A549 (cell line): ENCODE measurements around the gene CXCL12. TPM values are rescaled to one million over a fixed set of nuclear protein-coding genes. Genes with fewer than 3 reads are reported as not detected.

Experiments
- ATAC-seq, 2 experiments: fragments of 200-7000 bp in 1 of 2; fragments of >200 bp in 1 of 2; cut with Nextera tagmentation in 1 of 2; cut with Tn5 transposase in 1 of 2; 3 replicates each; pipeline versions ENCODE4 v1.8.0 to v1.9.1; 2018 to 2020; ENCODE audit warnings: mild to moderate bottlenecking in 1 of 2, moderate library complexity in 1 of 2
- CTCF ChIA-PET: fragments of 300-600 bp; sonication (Branson Sonifier 250); formaldehyde crosslinking; extraction: SDS; loops from one replicate; lab custom pipeline; 2021; ENCODE audit warnings: antibody characterized with exemption, inconsistent platforms; lab: Yijun Ruan, JAX
- POLR2A ChIA-PET: fragments of 350-600 bp; formaldehyde crosslinking; extraction: SDS; loops from one replicate; lab custom pipeline; 2021; ENCODE audit warnings: antibody characterized with exemption, inconsistent platforms; lab: Yijun Ruan, JAX
- DNase-seq, 2 experiments: peaks; one replicate each; pipeline versions ENCODE4 v3.0.0 to v3.0.0-alpha.2; 2011 to 2016; ENCODE audit warnings: low read depth in 1 of 2, low spot score in 1 of 2
- FAIRE-seq: peaks from 2 replicates; lab custom pipeline; 2011; peaks lifted over from hg19 to GRCh38; lab: Jason Lieb, UNC
- H3K27ac ChIP-seq, 2 experiments: fragments of >200 bp; sonication (Bioruptor Twin); formaldehyde crosslinking; 3 replicates each; pipeline ENCODE4 v1.5.1; 2016 to 2017
- H3K4me1 ChIP-seq: fragments of >200 bp; sonication (Bioruptor Twin); formaldehyde crosslinking; 3 replicates; pipeline ENCODE4 v1.6.1; 2016
- H3K4me2 ChIP-seq: fragments of >200 bp; sonication (Bioruptor Twin); formaldehyde crosslinking; 3 replicates; pipeline ENCODE4 v1.6.1; 2016
- H3K4me3 ChIP-seq: fragments of >200 bp; sonication (Bioruptor Twin); formaldehyde crosslinking; 3 replicates; pipeline ENCODE4 v1.5.1; 2016
- H3K9me3 ChIP-seq: fragments of >200 bp; sonication (Bioruptor Twin); formaldehyde crosslinking; 3 replicates; pipeline ENCODE4 v1.6.1; 2016
- BHLHE40 ChIP-seq: IDR thresholded peaks from 2 replicates; pipeline ENCODE4 v1.6.1; 2012; ENCODE audit warnings: low read depth, low read length, inconsistent platforms
- CBX2 ChIP-seq: fragments of 200-600 bp; sonication (generic); IDR thresholded peaks from 2 replicates; pipeline ENCODE4 v1.6.1; 2016; ENCODE audit warnings: low read depth, mild to moderate bottlenecking, borderline replicate concordance
- CBX8 ChIP-seq: fragments of 200-600 bp; sonication (generic); IDR thresholded peaks from 2 replicates; pipeline ENCODE4 v1.6.1; 2016
- E2F6 ChIP-seq: IDR thresholded peaks from 2 replicates; pipeline ENCODE4 v1.6.1; 2012; ENCODE audit warnings: low read depth, borderline replicate concordance
- EHF ChIP-seq: fragments of 250-450 bp; sonication (Bioruptor Pico); IDR thresholded peaks from 2 replicates; pipeline ENCODE4 v1.5.0; 2020; ENCODE audit warnings: mild to moderate bottlenecking
- ELK1 ChIP-seq: fragments of 150-350 bp; IDR thresholded peaks from 2 replicates; pipeline ENCODE4 v1.6.1; 2014; ENCODE audit warnings: low read depth, mild to moderate bottlenecking, low read length
- FOSB ChIP-seq: fragments of 250-450 bp; sonication (Bioruptor Pico); IDR thresholded peaks from 2 replicates; pipeline ENCODE4 v1.5.0; 2020; ENCODE audit warnings: mild to moderate bottlenecking, moderate library complexity
- GATA3 ChIP-seq: IDR thresholded peaks from 2 replicates; pipeline ENCODE4 v1.6.1; 2012; ENCODE audit warnings: borderline replicate concordance
- HES2 ChIP-seq: fragments of >200 bp; sonication (Bioruptor Twin); formaldehyde crosslinking; IDR thresholded peaks from 2 replicates; pipeline ENCODE4 v1.6.1; 2016
- KDM1A ChIP-seq: fragments of 200-600 bp; sonication (generic); IDR thresholded peaks from 2 replicates; pipeline ENCODE4 v1.6.1; 2016; ENCODE audit warnings: low read depth, mild to moderate bottlenecking
- KDM5A ChIP-seq: fragments of 200-600 bp; sonication (generic); IDR thresholded peaks from 2 replicates; pipeline ENCODE4 v1.6.1; 2016; ENCODE audit warnings: antibody characterized with exemption, mild to moderate bottlenecking
- MAFK ChIP-seq: fragments of 450-650 bp; IDR thresholded peaks from 2 replicates; pipeline ENCODE4 v1.6.1; 2014; ENCODE audit not compliant: partially characterized antibody
- MAZ ChIP-seq: fragments of 150-350 bp; IDR thresholded peaks from 2 replicates; pipeline ENCODE4 v1.6.1; 2014; ENCODE audit warnings: antibody characterized with exemption, low read depth, low read length, borderline replicate concordance
- MYC ChIP-seq: IDR thresholded peaks from 2 replicates; pipeline ENCODE4 v1.6.1; 2012; ENCODE audit warnings: mild to moderate bottlenecking, inconsistent platforms, low read length, improper control_type of control experiment, borderline replicate concordance
- NPAS2 ChIP-seq: fragments of 250-450 bp; sonication (Bioruptor Pico); IDR thresholded peaks from 2 replicates; pipeline ENCODE4 v1.8.0; 2022; ENCODE audit warnings: mild to moderate bottlenecking, moderate library complexity, borderline replicate concordance
- NR3C1 ChIP-seq: fragments of >200 bp; sonication (Bioruptor Twin); formaldehyde crosslinking; IDR thresholded peaks from 3 replicates; pipeline ENCODE4 v1.6.1; 2017
- PBX3 ChIP-seq: IDR thresholded peaks from 2 replicates; pipeline ENCODE4 v1.6.1; 2012
- PHF8 ChIP-seq: fragments of 200-600 bp; sonication (generic); IDR thresholded peaks from 2 replicates; pipeline ENCODE4 v1.6.1; 2016; ENCODE audit warnings: low read depth, mild to moderate bottlenecking, antibody characterized with exemption, moderate library complexity, borderline replicate concordance
- POLR2AphosphoS2 ChIP-seq: conservative IDR thresholded peaks from 2 replicates; pipeline ENCODE4 v1.6.1; 2012; ENCODE audit warnings: low read length, improper control_type of control experiment, inconsistent platforms
- RAD21 ChIP-seq, 2 experiments: fragments of >200 bp in 1 of 2; sonication (Bioruptor Twin) in 1 of 2; formaldehyde crosslinking in 1 of 2; IDR thresholded peaks in 1 of 2; conservative IDR thresholded peaks in 1 of 2; 2 replicates in 1 of 2; 3 replicates in 1 of 2; pipeline ENCODE4 v1.6.1; 2012 to 2018; ENCODE audit warnings: inconsistent platforms in 1 of 2
- RNF2 ChIP-seq: fragments of 200-600 bp; sonication (generic); IDR thresholded peaks from 2 replicates; pipeline ENCODE4 v1.6.1; 2016; ENCODE audit warnings: low read depth, mild to moderate bottlenecking, antibody characterized with exemption, moderate library complexity, borderline replicate concordance
- TFCP2L1 ChIP-seq: fragments of 250-450 bp; sonication (Bioruptor Pico); IDR thresholded peaks from 2 replicates; pipeline ENCODE4 v1.5.0; 2021; ENCODE audit warnings: mild to moderate bottlenecking
- TP53 ChIP-seq: fragments of 250-450 bp; sonication (Bioruptor Pico); IDR thresholded peaks from 2 replicates; pipeline ENCODE4 v1.5.0; 2021; ENCODE audit warnings: mild to moderate bottlenecking, moderate library complexity
- ZC3H11A ChIP-seq: fragments of 450-650 bp; IDR thresholded peaks from 2 replicates; pipeline ENCODE4 v1.6.1; 2014; ENCODE audit warnings: antibody characterized with exemption, mild to moderate bottlenecking
- ZSCAN20 ChIP-seq: fragments of 250-450 bp; sonication (Bioruptor Pico); IDR thresholded peaks from 2 replicates; pipeline ENCODE4 v1.8.0; 2022; ENCODE audit warnings: mild to moderate bottlenecking, moderate library complexity
- WGBS: methylation state at CpG from one replicate; pipeline ENCODE4 v1.1.6; 2017; ENCODE audit errors: missing lambda C conversion rate; 5-methylcytosine and 5-hydroxymethylcytosine counted together
- polyA plus RNA-seq, 4 experiments: library from polyadenylated mRNA; depleted of rRNA in 3 of 4; stranded (reverse); fragments of >200 nt; fragmentation: RNase III in 1 of 4; extraction: RNeasy Plus Mini Kit Qiagen cat#74134 plus additional on column Dnase treatment in 1 of 4; gene quantifications; 2 replicates in 3 of 4; 3 replicates in 1 of 4; pipeline ENCODE4 v1.2.3, GENCODE V29; 2011 to 2017
- TF ChIP-seq, protein P1 (sequence below): fragments of 200-600 bp; sonication (generic); IDR thresholded peaks from 2 replicates; pipeline ENCODE4 v1.6.1; 2016; ENCODE audit warnings: antibody characterized with exemption, mild to moderate bottlenecking, moderate library complexity
- TF ChIP-seq, protein P2 (sequence below): fragments of 250-450 bp; sonication (Bioruptor Pico); IDR thresholded peaks from 2 replicates; pipeline ENCODE4 v1.5.0; 2020; ENCODE audit warnings: low read depth, mild to moderate bottlenecking, moderate library complexity

The CXCL12 gene
- polyA plus RNA-seq, 2 of the 4 experiments (the other 2 are of a cell fraction), result 0.13 to 0.17 TPM

GRCh38 chr10:44341886-44342285 is 43.0 kb downstream of the CXCL12 start (continued):
- TF ChIP-seq, protein P1, sequence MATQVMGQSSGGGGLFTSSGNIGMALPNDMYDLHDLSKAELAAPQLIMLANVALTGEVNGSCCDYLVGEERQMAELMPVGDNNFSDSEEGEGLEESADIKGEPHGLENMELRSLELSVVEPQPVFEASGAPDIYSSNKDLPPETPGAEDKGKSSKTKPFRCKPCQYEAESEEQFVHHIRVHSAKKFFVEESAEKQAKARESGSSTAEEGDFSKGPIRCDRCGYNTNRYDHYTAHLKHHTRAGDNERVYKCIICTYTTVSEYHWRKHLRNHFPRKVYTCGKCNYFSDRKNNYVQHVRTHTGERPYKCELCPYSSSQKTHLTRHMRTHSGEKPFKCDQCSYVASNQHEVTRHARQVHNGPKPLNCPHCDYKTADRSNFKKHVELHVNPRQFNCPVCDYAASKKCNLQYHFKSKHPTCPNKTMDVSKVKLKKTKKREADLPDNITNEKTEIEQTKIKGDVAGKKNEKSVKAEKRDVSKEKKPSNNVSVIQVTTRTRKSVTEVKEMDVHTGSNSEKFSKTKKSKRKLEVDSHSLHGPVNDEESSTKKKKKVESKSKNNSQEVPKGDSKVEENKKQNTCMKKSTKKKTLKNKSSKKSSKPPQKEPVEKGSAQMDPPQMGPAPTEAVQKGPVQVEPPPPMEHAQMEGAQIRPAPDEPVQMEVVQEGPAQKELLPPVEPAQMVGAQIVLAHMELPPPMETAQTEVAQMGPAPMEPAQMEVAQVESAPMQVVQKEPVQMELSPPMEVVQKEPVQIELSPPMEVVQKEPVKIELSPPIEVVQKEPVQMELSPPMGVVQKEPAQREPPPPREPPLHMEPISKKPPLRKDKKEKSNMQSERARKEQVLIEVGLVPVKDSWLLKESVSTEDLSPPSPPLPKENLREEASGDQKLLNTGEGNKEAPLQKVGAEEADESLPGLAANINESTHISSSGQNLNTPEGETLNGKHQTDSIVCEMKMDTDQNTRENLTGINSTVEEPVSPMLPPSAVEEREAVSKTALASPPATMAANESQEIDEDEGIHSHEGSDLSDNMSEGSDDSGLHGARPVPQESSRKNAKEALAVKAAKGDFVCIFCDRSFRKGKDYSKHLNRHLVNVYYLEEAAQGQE, result no peak
- no peak for TF ChIP-seq TP53 (CRISPR knock-in tag)

DNA sequence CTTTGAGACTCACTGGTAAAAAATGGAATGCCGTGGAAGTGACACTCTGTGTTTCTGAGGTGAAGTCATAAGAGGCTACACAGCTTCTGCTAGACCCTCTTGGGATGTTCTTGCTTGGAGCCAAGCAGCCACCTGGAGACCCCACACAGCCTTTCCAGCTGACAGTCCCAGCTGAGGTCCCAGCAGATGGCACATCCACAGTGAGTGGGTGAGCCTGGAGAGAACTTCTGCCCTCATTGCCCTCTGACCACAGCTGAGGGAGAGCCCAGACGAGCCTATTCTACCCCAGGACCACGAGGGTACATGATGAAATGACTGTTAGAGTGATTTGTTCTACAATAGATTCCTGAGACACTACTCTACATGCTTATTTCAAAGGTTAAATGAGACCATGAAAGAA is 44.3 kb downstream of the CXCL12 start:
- POLR2A ChIA-PET, result no interaction called here
- no peak overlapping the region for H3K4me2 ChIP-seq
- DNase-seq, result no peak
- no peaks in the 10 kb centered on the region for H3K4me1 ChIP-seq
- CTCF ChIA-PET, result no interaction called here
- no peak overlapping the region for H3K4me3 ChIP-seq
- no peak for FAIRE-seq
- H3K27ac ChIP-seq, result no peak overlapping the region
- ATAC-seq, result no peak
- H3K9me3 ChIP-seq, result no peaks in the 10 kb centered on the region
- TF ChIP-seq KDM1A, result no peak
- TF ChIP-seq RAD21 (conservative IDR thresholded peaks at IDR 0.05 in 1 of 2, IDR thresholded peaks at IDR 0.05 in 1 of 2), result no peak
- TF ChIP-seq EHF (CRISPR knock-in tag), result no peak
- no peak for TF ChIP-seq ELK1
- no peak for TF ChIP-seq CBX2
- TF ChIP-seq ZSCAN20 (CRISPR knock-in tag), result no peak
- TF ChIP-seq, protein P2, sequence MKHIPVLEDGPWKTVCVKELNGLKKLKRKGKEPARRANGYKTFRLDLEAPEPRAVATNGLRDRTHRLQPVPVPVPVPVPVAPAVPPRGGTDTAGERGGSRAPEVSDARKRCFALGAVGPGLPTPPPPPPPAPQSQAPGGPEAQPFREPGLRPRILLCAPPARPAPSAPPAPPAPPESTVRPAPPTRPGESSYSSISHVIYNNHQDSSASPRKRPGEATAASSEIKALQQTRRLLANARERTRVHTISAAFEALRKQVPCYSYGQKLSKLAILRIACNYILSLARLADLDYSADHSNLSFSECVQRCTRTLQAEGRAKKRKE (CRISPR knock-in tag), result no peak
- no peak for TF ChIP-seq GATA3
- TF ChIP-seq ZC3H11A, result no peak
- no peak for TF ChIP-seq MYC
- TF ChIP-seq HES2, result no peak
- no peak for TF ChIP-seq MAZ
- no peak for TF ChIP-seq NPAS2
- WGBS, result 3% methylated on average over 3 of the region's 3 CpGs

- Histone ChIP-seq H3K4me2 (no peak overlapping the region), H3K4me3 (no peak overlapping the region), H3K27ac (no peak overlapping the region), H3K9me3 (no peaks in the 10 kb centered on the region), H3K4me1 (no peaks in the 10 kb centered on the region)
- no peak for FAIRE-seq
- no peak for DNase-seq
- ChIA-PET CTCF (no interaction called here), POLR2A (no interaction called here)
- no peak; a peak in 1 of 6 replicates for ATAC-seq
- WGBS, result 4% methylated on average over 3 of the region's 3 CpGs
- TF ChIP-seq PHF8, result no peak
- TF ChIP-seq BHLHE40, result no peak
- TF ChIP-seq ZC3H11A, result no peak
- TF ChIP-seq MAZ, result no peak
- no peak for TF ChIP-seq KDM5A
- TF ChIP-seq TFCP2L1, result no peak
- TF ChIP-seq CBX8, result no peak
- no peak for TF ChIP-seq POLR2AphosphoS2
- no peak for TF ChIP-seq E2F6
- TF ChIP-seq RNF2, result no peak
- TF ChIP-seq ELK1, result no peak
- TF ChIP-seq, protein P2 (CRISPR knock-in tag), result no peak
- no peak for TF ChIP-seq FOSB (CRISPR knock-in tag)
- TF ChIP-seq NR3C1, result no peak
- no peak for TF ChIP-seq MAFK
- no peak for TF ChIP-seq PBX3
Observed at GRCh38 chr10:44339218-44339617, 45.7 kb downstream of the CXCL12 start.
